Endothelial cell (in vitro differentiated cells): ENCODE results near the gene ATP6AP1. TPM values are rescaled to one million over a fixed set of nuclear protein-coding genes. Genes with fewer than 3 reads are reported as not detected.

Experiments
- DNase-seq: peaks from one replicate; pipeline ENCODE4 v3.0.0; 2021; ENCODE audit warnings: low spot score
- H3K27ac Mint-ChIP-seq: one replicate; pipeline ENCODE4 v1.8.0; 2021; ENCODE audit warnings: mixed read lengths, inconsistent platforms; ENCODE audit not compliant: unreplicated experiment
- H3K27me3 Mint-ChIP-seq: one replicate; pipeline ENCODE4 v1.8.0; 2021; ENCODE audit warnings: mild to moderate bottlenecking, moderate library complexity, mixed read lengths, inconsistent platforms; ENCODE audit not compliant: unreplicated experiment
- H3K36me3 Mint-ChIP-seq: one replicate; pipeline ENCODE4 v1.8.0; 2021; ENCODE audit warnings: mild to moderate bottlenecking, low read depth, mixed read lengths, inconsistent platforms; ENCODE audit not compliant: unreplicated experiment
- H3K4me1 Mint-ChIP-seq: one replicate; pipeline ENCODE4 v1.8.0; 2021; ENCODE audit warnings: mild to moderate bottlenecking, mixed read lengths, inconsistent platforms; ENCODE audit not compliant: unreplicated experiment
- H3K4me3 Mint-ChIP-seq: one replicate; pipeline ENCODE4 v1.8.0; 2021; ENCODE audit warnings: mild to moderate bottlenecking, mixed read lengths, inconsistent platforms; ENCODE audit not compliant: unreplicated experiment
- H3K9me3 Mint-ChIP-seq: one replicate; pipeline ENCODE4 v1.8.0; 2021; ENCODE audit warnings: mixed read lengths, inconsistent platforms; ENCODE audit not compliant: unreplicated experiment
- CTCF ChIP-seq: fragments of 200-600 bp; sonication (generic); IDR thresholded peaks from one replicate; pipeline ENCODE4 v1.5.0; 2021; ENCODE audit warnings: antibody characterized with exemption; ENCODE audit not compliant: unreplicated experiment
- total RNA-seq: library from RNA; stranded (reverse); fragmentation: NEBNext Ultra II Directional; extraction: Animal tissue kit (Norgen Biotek cat#: 25700); gene quantifications from one replicate; pipeline ENCODE4 v1.2.1, GENCODE V29; 2021; ENCODE audit not compliant: unreplicated experiment

Gene ATP6AP1
- total RNA-seq, 1 donor from 2014 or later, result 100 TPM

- Mint-ChIP-seq H3K4me3 (peak overlapping the region; percentile 37), H3K36me3 (peaks cover 3% of the 10 kb centered on the region), H3K27ac (peak overlapping the region; percentile 82), H3K4me1 (peaks cover 14% of the 10 kb centered on the region), H3K9me3 (no peaks in the 10 kb centered on the region), H3K27me3 (peaks cover 5% of the 10 kb centered on the region)
- TF ChIP-seq CTCF, result no peak
- no peak for DNase-seq
Measured at GRCh38 chrX:154413142-154413541, 15.3 kb upstream of the ATP6AP1 start.

GRCh38 chrX:154417157-154417556, 11.3 kb upstream of the ATP6AP1 start:
- Mint-ChIP-seq H3K27me3 (peaks cover 5% of the 10 kb centered on the region), H3K4me3 (no peak overlapping the region), H3K27ac (no peak overlapping the region), H3K36me3 (peaks cover 3% of the 10 kb centered on the region), H3K9me3 (no peaks in the 10 kb centered on the region), H3K4me1 (peaks cover 4% of the 10 kb centered on the region)
- DNase-seq, result no peak
- TF ChIP-seq CTCF, result no peak

- Mint-ChIP-seq H3K4me3 (no peak overlapping the region), H3K27ac (no peak overlapping the region), H3K36me3 (peaks cover 3% of the 10 kb centered on the region), H3K4me1 (peaks cover 2% of the 10 kb centered on the region), H3K9me3 (no peaks in the 10 kb centered on the region), H3K27me3 (peaks cover 2% of the 10 kb centered on the region)
- TF ChIP-seq CTCF, result no peak
- no peak for DNase-seq
Measured at GRCh38 chrX:154419189-154419588, 9.3 kb upstream of the ATP6AP1 start.

GRCh38 chrX:154419688-154420401, 8.6 kb upstream of the ATP6AP1 start:
- H3K27me3 Mint-ChIP-seq, result peaks cover 2% of the 10 kb centered on the region
- no peaks in the 10 kb centered on the region for H3K9me3 Mint-ChIP-seq
- H3K4me3 Mint-ChIP-seq, result no peak overlapping the region
- peaks cover 7% of the 10 kb centered on the region for H3K4me1 Mint-ChIP-seq
- no peak overlapping the region for H3K27ac Mint-ChIP-seq
- DNase-seq, result no peak
- no peak for TF ChIP-seq CTCF
- peaks cover 3% of the 10 kb centered on the region for H3K36me3 Mint-ChIP-seq

GRCh38 chrX:154420402-154420756, 8.1 kb upstream of the ATP6AP1 start:
- no peak for TF ChIP-seq CTCF
- H3K27me3 Mint-ChIP-seq, result peaks cover 2% of the 10 kb centered on the region
- no peak for DNase-seq
- peaks cover 3% of the 10 kb centered on the region for H3K36me3 Mint-ChIP-seq
- H3K4me3 Mint-ChIP-seq, result no peak overlapping the region
- H3K27ac Mint-ChIP-seq, result no peak overlapping the region
- H3K9me3 Mint-ChIP-seq, result no peaks in the 10 kb centered on the region
- H3K4me1 Mint-ChIP-seq, result peaks cover 7% of the 10 kb centered on the region
